Measurements from ENCODE around the gene COPG2. TPM values are rescaled to one million over a fixed set of nuclear protein-coding genes. Genes with fewer than 3 reads are reported as not detected.

COPG2 gene
- total RNA-seq, 1 donor = 28.0 TPM

DNA sequence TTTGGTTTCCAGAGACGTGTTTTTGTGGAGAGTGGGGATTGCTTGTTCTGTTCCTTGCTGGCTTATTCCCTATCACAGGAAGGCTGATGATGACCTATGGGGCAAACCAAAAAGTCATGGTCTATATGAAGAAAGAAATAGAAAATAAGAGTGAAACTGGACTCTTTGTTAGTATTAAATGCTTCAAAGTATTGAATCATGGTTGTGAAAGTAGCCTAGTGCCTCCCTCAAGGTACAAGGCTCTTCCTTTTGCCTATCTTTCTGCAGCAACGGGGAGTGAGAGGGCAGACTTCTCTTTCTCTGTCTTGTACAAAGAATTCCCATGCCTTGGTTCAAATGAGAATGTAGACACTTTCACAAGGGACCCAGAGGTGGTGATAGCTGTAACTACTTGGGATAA lies 167.6 kb downstream of the COPG2 start:
- DNase-seq (ENCODE audit: low read depth in 2 of 3, low spot score in 2 of 3) = no peak

DNA sequence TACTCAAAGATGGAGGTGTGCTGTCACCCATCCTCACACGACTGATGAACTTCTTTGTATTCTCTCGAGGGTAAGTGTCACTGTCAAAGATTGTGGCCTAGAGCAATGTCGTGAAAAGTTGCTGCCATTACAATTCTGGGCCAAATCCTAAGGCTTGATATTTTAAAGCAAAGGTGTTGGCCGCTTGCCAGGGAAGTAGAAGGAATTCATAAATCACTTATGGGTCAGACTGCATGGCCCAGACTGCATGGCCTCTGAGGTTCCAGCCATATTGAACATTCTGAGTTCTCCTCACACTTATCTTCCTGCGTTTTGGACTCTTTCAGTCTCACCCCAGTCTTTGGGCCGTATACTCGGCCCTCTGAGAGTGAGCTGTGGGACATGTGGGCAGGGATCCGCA lies 168.1 kb downstream of the COPG2 start:
- DNase-seq (ENCODE audit: low read depth in 2 of 3, low spot score in 2 of 3) = no peak

DNA sequence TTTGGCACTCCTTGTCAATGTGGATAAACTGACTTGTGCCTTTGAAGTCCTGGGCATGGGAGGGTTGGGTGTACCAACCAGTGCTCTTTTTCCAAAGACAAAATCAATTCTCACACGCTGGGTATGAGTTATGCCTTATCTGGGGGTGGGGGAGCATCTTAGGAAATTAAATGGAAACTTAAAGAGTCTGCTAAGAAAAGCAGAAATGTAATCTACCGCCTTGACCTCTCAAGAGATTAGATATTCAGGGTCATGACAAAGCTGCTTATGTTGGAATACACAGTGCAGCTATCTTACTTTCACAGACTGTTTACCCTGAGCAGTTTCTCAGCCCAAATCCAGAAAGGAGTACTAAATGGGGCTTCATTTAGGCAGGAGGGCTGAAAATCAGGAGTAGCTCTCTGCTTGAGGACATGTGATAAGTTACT lies 174.1 kb downstream of the COPG2 start:
- no peak for DNase-seq (ENCODE audit: low read depth in 2 of 3, low spot score in 2 of 3)

DNA sequence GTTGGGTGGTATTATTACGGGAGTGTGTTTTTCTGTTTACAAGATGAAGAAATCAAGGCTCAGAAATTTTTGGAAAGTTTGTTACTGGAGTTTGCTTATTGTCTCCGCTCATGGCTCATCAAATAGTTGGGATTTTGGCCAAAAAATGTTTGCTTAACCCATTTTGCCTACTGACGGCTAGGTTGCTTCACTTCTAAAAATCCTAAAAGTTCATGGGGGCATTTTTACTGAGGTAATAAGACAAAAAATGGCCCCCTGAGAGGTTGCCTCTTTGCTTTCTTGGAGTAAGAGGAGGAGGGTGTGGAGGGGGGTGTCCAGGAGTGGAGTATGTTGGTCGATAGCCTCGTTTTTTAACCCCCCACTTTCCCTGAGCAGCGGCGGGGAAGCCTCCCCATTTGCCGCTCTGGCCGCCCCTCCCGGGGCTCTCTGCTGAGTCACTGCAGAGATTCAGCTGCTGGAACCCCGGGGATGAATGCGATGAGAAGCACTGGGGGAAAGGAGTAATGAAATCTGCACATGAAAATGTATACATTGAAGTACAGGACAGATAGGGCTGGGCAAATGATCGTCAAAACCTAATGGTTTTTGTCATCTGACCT lies 175.2 kb downstream of the COPG2 start:
- no peak for DNase-seq (ENCODE audit: low read depth in 2 of 3, low spot score in 2 of 3)

DNA sequence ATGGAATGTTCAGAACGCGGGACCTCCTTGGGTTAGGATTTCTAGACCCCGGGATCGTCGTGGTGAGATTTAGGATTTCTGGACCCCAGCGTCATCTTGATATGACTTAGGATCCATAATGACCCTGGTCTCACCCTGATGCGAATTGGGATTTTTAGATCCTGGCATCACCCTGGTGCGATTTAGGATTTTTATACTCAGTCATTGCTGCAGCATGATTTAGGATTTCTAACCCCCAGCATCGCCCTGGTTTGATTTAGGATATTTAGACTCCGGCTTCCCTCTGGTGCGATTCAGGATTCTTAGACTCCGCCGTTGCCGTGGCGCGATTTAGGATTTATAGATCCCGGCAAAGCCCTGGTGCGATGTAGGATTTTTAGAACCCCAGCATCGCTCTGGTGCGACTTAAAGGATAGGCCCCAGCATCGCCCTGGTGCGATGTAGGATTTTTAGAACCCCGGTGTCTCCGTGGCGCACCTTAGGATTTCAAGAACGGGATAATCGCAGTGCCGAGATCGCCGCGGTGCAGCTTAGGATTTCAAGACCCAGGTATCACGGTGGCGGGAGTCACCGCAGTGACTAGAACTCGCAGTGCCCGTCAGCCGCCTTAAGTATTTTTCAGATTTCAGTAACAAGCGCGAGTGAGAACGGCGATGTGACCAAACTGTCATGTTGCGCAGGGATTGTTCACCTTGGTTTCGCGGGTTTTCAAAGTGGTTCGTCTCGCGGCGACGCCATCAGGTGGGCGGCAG lies 175.8 kb downstream of the COPG2 start:
- DNase-seq (ENCODE audit: low read depth in 2 of 3, low spot score in 2 of 3) = no peak

DNA sequence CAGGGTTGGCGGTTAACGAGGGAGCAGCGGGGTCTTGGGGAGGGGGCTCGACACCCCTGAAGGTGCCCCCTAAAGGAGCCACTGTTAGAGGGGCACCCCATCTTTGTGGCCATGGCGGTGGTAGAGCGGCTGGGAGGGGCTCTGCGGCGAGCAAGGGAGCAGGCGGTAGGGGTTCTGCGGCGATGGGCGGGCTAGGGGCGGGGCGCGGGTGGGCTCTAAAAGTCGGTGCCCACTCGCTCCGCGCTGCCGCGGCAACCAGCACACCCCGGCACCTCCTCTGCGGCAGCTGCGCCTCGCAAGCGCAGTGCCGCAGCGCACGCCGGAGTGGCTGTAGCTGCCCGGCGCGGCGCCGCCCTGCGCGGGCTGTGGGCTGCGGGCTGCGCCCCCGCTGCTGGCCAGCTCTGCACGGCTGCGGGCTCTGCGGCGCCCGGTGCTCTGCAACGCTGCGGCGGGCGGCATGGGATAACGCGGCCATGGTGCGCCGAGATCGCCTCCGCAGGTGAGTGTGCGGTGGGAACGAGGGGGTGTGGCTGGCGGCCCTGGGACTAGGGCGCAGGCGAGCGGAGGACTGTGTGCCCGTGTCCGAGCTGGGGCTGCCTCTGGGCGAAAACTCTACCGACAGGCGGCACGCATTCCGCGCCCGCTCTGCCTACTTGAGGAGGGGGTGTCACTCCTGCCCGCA lies 176.6 kb downstream of the COPG2 start, which contains the start of gene MEST:
TSS of gene MEST (plus strand) at position 245 of the 682 bp plus-strand sequence. CDS start at position 474, 229 bp downstream.
- peak in 1 of 3 donors; percentile 55 for DNase-seq (ENCODE audit: low read depth in 2 of 3, low spot score in 2 of 3)

DNA sequence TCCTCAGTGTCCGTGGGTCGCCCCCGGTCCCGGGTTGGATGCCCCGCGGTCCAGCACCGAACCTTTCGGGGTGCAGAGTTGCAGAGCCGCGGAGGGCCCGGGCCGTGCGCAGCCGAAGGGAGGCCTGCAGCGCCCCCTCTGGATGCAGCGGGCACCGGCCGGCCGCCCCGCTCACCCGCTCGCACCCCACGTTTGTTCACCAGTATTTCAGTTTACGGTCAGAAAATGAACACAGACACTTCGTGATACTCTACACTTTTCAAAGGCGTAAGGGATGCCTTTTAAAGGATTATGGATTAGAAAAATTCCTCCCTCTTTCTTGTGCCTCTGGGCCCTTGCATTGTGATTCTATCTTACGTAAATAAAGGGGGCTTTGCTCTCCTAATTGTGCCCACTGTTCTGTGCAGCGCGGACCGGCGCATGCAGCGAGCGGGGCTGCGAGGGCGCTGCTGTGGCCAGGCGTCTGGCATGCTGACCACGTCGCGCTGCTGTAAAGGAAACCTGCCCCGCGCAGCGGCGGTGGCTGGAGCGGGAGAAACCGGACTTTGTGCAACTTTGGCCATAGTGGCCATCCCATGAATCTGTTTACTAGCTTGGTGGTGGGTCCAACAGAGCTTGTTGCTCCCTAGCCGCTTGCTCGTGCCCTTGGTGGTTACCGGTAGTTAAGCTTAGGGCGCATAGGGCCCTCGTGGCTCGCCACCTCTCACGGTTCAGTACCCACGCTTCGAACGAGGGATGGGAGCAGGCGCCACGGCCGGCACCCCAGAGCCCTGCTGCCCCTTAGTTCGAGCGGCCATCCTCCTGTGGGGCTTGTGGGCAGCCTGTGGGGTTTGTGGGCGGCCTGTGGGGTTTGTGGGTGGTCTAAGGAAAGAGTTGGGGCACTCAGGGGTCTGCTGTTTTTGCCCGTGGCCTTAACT lies 177.4 kb downstream of the COPG2 start:
- DNase-seq (ENCODE audit: low read depth in 2 of 3, low spot score in 2 of 3) = peak in 1 of 3 donors; percentile 60

DNA sequence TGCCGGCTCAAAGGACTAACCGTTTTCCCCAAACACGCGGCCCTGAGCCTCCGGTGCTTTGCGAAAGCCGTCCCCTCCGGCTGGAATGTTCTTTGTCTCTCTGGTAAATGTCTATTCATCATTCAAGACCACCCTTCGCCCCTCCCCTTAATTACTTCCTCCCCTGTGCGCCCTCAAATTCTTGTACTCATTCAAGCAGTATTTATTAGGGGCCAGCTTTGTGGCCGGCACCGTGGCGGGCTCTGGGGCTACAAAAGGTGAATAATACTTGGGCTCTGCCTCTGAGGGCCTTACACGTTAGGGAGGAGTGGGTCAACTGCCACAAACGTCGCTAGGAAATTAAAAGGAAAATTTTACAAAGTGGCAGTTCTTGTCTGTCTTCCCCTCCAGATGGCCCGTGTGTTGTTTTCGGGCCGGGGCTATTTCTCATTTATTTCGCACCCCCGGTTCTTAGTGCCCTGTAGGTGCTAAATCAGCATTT lies 178.2 kb downstream of the COPG2 start:
- DNase-seq (ENCODE audit: low read depth in 2 of 3, low spot score in 2 of 3) = no peak

DNA sequence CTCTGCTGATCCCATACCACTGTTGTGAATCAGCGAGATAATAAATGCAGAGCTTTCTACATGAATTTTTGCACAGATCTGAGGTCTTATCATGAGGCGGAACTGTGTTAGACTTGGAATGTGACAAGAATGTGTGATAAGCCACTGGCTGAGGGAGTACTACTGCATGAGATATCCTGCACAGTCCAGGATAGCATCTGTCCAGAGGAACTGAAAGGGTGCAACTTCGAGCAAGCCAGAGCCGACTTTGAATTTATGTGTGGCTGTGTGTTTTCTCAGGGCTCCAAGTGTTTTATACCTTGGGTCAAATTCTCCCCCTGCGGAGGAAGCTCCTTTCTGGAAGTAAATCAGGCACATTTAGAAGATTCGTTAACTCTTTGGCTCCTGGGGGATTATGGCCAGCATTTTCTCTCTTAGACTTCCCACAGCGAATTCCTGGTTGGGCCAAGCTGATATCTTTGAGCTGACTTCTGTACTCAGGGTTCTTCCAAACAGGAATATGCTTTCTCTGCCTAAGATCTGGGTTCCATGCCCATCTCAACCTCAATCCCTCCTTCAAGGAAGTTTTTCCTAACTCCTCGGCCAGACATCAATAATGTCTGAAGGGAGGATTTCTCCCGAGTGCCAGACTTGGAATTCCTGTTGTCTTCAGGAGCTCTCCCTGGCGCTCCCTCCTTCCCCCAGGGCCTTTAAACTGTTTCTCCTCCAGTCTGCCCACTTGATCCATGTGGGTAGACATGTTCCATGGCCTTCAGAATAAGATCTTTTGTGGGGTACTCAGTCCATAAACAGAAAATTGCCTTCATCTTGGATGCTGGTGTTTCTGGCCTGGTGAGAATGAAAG lies 179.2 kb downstream of the COPG2 start:
- DNase-seq (ENCODE audit: low read depth in 2 of 3, low spot score in 2 of 3) = no peak

DNA sequence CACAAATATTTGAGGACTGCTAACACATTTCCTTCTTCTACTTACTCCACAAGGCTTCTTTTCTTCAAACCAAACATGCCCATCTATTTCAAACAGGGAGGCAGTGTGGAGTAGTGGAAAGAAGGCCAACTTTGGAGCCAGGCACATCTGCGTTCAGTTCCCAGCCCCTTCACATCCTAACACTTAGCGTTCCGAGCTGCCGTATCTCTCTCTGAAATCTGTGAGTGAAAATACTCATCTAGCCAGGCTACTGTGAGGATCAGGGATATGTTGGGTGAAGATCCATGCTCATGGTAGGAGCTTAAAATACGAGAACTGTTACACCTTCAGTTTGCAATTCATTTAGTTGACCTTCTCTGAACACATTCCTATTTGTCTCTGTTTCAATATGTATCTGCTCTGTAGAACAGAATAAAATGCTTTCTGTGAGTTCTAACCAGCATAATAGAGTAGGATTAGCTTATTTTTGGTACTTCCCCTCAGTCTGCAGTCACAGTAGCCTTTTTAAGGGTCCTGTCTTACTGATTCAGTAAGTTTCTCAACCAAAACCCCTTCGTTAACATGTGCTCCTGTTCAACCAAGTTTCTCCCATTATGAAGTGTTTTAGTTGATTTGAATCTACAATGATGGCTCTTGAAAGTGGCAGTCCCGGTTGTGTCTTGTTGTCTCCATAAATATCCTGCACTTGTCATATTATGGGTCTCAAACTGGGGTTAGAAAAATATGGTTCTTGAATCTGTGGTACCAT lies 180.0 kb downstream of the COPG2 start:
- no peak for DNase-seq (ENCODE audit: low read depth in 2 of 3, low spot score in 2 of 3)

DNA sequence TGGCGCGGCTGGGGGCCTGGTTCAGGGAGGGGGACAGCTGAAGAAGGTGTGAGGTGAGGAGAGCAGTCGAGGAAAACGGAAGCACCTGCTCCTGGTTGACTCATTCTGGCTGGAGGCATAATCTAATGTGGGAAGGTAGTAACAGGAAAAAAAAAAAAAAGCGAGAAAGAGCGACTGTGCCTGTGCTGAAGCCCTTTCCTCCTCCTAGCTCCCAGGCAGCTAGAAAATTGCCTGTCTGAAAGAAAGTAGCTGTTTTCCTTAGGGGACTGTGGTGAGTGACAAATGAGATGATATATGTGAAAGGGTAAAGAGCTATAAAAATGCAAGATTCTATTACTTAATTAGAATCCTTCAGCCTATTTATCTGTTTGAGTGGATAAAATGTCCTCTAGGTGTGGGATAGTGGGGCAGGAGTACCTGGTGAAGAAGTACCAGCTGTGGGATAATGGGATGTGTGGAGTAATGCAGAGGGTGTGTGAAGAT lies 181.6 kb downstream of the COPG2 start:
- peak in 2 of 3 donors; percentile 38 to 73 for DNase-seq (ENCODE audit: low read depth in 2 of 3, low spot score in 2 of 3)

DNA sequence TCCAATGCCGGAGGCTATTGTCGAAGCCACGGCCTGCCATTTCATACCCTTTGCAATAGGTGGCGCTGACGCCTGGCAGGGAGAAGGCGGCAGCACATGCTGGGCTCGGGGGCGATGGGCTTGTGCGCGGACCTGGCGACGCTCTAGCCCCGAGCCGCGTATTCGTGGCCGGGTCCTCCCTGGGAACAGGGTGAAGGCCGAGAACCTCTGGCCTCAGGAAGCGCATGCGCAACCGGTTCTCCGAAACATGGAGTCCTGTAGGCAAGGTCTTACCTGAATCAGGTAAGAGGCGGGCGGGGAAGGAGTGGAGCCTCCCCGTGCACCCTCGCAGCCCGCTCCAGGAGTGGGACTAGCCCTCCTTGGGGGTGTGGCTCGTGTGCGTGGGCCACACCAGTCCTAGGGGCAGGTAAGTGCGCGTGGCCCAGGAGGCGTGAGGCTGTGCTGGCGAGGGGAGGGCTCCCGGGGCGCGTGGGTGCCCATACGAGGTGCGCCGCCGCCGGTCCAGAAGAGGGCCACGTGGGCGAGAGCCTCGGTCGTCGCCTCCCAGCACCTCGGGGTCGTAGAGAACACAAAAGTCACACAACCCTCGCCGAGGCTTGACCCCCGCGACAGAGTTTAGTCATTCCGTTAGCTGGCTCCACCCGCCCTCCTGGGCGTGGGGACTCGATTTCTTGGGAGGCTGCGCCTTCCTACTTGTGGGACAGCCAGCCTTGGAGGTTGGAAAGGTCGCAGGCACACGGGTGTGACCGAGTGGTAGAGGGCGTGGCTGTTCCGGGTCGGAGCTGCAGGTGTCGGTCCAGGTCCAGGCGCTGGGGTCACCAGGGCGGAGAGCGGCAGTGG lies 182.2 kb downstream of the COPG2 start:
- peak; percentile 32 to 91 (median 85) for DNase-seq (ENCODE audit: low read depth in 2 of 3, low spot score in 2 of 3)

DNA sequence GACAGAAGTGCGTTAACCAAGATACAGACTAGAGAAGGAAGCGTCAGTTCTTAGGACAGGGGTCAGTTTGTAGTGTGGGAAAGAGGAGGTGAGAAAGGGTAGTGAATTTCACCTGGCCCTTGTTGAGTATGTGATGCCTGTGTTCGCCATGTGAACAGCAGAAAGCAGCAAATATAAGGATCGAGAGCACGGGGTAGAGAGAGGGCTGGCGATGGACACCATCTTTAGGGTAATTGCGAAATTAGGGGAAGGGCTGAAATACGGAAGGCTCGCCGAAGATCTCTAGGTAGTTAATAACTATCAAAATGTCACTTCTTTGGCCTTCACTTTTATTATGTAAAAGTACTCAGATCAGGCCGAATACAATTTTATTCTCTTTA lies 182.8 kb downstream of the COPG2 start:
- DNase-seq (ENCODE audit: low read depth in 2 of 3, low spot score in 2 of 3) = no peak

DNA sequence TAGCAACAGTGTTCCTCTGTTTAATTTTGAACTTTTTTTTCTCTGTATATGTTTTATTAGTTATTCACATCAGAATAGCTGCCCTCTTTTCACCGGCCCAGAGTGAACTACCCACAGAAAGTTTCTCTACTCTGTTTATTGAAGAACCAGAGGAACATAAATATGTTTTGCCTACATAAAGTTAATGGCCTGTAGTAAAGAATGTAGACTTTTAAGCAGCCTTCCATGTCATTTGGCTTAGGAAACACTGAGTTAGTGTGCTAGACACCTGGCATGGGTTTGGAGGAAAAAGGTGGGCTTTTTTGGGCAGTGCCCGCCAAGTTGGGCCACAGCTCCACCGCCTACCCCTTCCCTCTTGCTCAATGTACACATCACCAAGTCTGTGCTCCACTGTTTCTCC lies 185.5 kb downstream of the COPG2 start:
- no peak for DNase-seq (ENCODE audit: low read depth in 2 of 3, low spot score in 2 of 3)

DNA sequence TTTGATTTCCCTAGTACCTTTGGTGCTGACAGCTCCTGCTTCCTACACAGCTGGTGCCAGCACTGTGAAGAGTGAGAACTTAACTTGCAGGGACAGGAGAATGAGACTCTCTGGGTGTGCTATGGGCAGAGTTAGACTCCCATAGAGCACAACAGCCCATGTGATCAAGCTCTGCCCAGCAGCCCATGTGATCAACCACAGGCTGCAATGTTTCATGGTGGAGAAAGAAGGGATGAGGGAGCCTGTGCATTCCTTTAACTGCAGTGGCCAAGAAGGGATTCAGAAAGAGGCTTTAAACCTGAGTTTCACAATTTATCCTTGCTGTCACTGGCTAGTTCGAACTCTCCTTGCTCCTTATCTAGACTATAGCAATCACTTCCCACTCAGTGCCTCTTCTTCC lies 186.7 kb downstream of the COPG2 start:
- no peak for DNase-seq (ENCODE audit: low read depth in 2 of 3, low spot score in 2 of 3)

DNA sequence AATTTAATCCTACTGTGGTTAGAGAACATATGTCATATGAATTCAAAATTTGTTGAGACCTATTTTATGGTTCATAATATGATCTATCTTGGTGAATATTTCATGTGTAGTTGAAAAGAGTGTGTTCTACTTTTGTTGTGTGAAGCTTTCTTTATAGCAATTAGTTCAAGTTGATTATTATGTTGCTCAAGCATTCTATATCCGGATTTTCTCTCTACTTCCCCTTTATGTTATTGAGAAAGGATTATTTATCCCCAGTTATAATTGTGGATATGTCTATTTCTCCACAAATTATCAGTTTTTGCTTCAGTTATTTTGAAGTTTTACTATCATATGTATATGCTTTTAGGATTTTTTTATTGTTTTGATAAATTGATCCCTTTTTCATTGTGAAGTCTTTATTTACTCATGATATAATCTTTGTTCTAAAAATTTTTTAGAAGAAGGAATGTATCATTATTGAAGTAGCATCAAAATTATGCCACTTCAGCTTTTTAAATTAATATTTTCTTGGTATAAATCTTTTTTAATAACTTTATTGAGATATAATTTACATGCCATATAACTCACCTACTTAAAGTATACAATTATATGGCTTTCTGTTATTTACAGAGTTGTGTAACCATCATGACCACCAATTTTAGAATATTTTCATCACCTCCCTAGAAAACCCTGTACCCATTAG lies 188.7 kb downstream of the COPG2 start:
- DNase-seq (ENCODE audit: low read depth in 2 of 3, low spot score in 2 of 3) = no peak

DNA sequence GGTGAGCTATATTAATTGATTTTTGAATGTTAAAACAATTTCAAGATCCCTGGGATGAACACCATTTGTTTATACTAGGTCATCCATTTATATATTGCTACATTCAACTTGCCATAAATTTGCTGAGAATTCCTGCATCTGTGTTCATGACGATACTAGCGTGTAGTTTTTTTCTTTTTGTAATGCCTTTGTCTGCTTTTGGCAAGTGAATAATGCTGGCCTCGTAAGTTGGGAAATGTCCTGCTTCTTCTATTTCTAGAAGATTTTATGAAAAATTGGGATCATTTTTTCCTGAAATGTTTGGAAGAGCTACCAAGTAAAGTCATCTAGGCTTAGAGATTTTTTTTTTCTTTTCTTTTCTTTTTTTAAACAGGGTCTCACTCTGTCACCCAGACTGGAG lies 189.6 kb downstream of the COPG2 start:
- DNase-seq (ENCODE audit: low read depth in 2 of 3, low spot score in 2 of 3) = no peak

Measured in hematopoietic multipotent progenitor cell (in vitro differentiated cells).